NCI-H446 treated with DMSO at 0.1 percent for 48 hours (cell line): Measurements from ENCODE around the gene ALPL.
"Not testable (repeated sequence)": the region's sequence is repeated elsewhere in the genome, so short reads cannot be mapped to it uniquely, and the experiment has no call there.

Source experiments
- DNase-seq: peaks from one replicate; lab custom pipeline; 2025; lab: John Stamatoyannopoulos, UW

ALPL gene

GRCh38 chr1:21509351-21510112, at the start of gene ALPL:
TSS of gene ALPL (plus strand) at chr1:21509423. CDS start at chr1:21554082, 44,659 bp downstream.
- DNase-seq: no peak

- not testable (repeated sequence) for DNase-seq
These were observed 44.1 kb upstream of the ALPL start for GRCh38 chr1:21465127-21465526.

GRCh38 chr1:21467946-21468345, 41.3 kb upstream of the ALPL start:
- DNase-seq: not testable (repeated sequence)

- DNase-seq: no peak
These were observed 40.6 kb upstream of the ALPL start for GRCh38 chr1:21468599-21468998.

- DNase-seq: no peak
These were observed 39.6 kb upstream of the ALPL start for GRCh38 chr1:21469581-21469980.

- DNase-seq: no peak
These were observed 36.4 kb upstream of the ALPL start for GRCh38 chr1:21472861-21473260.

- no peak for DNase-seq
These were observed 30.9 kb upstream of the ALPL start for GRCh38 chr1:21478356-21478755.

- DNase-seq: not testable (repeated sequence)
These were observed 25.3 kb upstream of the ALPL start for GRCh38 chr1:21483881-21484280.

- no peak for DNase-seq
These were observed 20.1 kb upstream of the ALPL start for GRCh38 chr1:21489146-21489545.

- DNase-seq: peak; percentile 72
These were observed 18.3 kb upstream of the ALPL start for GRCh38 chr1:21490774-21491487.

- peak; percentile 4 for DNase-seq
These were observed 17.5 kb upstream of the ALPL start for GRCh38 chr1:21491488-21492355.

GRCh38 chr1:21492356-21492625, 16.9 kb upstream of the ALPL start:
- DNase-seq: no peak

- no peak for DNase-seq
These were observed 15.0 kb upstream of the ALPL start for GRCh38 chr1:21494196-21494595.

GRCh38 chr1:21495225-21495820, 13.9 kb upstream of the ALPL start:
- DNase-seq: no peak

- no peak for DNase-seq
These were observed 13.2 kb upstream of the ALPL start for GRCh38 chr1:21496063-21496462.

GRCh38 chr1:21496886-21497285, 12.3 kb upstream of the ALPL start:
- no peak for DNase-seq

- no peak for DNase-seq
These were observed 11.7 kb upstream of the ALPL start for GRCh38 chr1:21497466-21498061.

GRCh38 chr1:21499283-21499950, 9.8 kb upstream of the ALPL start:
- DNase-seq: no peak

GRCh38 chr1:21503706-21504377, 5.4 kb upstream of the ALPL start:
- DNase-seq: no peak

GRCh38 chr1:21506804-21507203, 2.4 kb upstream of the ALPL start:
- DNase-seq: no peak
